ENCODE data around the gene COL5A1.
"Not testable (repeated sequence)": the region's sequence is repeated elsewhere in the genome, so short reads cannot be mapped to it uniquely, and the experiment has no call there.

COL5A1 gene

DNA sequence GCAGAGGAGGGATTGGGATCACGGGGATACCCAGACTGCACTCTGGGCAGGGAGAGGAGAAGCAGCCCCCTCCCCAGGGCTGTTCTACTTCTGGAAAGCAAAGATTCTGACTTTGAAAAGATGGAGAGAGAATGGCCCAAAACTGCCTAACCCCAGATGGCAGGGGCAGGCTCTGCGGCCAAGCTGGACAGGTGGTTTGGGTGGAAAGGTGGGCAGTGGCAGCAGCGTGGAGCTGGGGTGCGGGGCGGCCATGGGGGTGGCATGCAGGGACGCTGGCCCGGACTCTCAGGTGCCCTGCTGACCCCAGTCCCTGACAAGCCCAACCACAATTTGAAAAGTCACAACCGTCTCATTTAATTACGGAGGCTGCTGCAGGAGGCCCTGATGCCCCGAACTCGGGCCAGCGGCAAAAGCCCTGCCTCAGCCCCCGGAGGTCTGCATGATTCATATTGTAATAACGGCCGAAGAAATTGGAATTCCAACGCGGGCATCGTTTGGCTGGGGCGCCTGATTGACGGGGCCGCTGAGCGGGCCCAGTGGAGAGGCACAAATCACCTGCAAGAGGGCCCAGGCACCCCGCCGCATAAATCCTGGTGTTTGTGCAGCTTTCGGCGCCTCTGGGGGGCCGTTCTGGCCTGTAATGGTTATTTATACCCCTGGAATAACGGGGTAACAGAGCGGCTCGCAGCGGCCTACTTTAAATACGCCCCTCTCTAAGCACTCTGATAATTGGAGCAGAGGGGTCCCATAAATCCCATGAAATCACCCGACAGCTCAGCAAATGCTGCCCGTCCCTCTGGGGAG is 197.2 kb downstream of the COL5A1 start:
- no peak for DNase-seq (ENCODE audit: low spot score)

GRCh38 chr9:134839455-134840125 is 198.0 kb downstream of the COL5A1 start:
- no peak for DNase-seq (ENCODE audit: low spot score)

- DNase-seq (ENCODE audit: low spot score), result no peak
Observed at GRCh38 chr9:134840511-134840910, 198.9 kb downstream of the COL5A1 start.

DNA sequence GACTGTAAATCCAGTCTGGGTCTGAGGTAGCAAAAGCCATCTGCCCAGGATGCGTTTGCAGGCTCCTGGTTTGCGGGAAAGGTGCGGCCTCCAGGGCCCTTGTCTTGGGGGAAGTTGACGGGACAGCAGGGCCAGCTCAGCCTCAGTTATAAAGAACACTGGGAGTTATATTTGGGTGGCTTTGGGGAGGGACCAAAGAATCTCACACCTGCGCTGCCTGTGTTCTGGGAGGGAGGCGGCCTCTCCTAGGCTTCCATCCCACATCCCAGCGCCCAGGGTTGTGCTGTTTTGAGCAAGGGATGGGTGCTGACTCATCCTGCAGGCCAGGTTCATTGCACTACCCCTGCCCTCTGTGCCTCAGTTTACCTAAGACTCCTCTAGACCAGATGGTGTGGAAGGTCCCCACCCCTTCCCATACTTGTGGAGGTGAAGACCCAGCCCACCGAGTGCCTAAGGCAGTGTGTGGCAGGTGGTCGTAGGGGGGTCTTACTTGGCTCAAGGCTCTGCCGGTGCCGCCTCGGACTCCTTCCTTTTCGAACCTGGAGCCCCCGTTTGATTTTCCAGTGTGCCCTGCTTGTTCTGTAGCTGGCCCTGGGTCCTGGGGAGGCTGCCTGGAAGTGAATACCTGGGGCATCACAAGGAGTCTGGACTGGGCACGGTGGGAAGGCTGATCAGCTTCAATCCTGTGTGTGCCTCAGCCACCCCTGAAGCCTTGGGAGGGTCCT is 199.7 kb downstream of the COL5A1 start:
- no peak for DNase-seq (ENCODE audit: low spot score)

DNA sequence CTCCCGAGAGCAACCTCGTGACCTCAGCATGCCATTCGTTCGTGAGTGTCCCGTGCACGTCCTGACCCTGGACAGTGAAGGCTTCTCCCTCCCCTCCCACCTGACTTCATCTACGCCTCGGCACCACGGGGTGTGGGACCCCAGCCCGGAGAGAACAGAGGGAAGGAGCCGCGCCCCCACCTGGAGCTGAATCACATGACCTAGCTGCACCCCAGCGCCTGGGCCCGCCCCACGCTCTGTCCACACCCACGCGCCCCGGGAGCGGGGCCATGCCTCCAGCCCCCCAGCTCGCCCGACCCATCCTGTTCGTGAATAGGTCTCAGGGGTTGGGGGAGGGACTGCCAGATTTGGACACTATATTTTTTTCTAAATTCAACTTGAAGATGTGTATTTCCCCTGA is 200.7 kb downstream of the COL5A1 start:
- DNase-seq (ENCODE audit: low spot score), result no peak

DNA sequence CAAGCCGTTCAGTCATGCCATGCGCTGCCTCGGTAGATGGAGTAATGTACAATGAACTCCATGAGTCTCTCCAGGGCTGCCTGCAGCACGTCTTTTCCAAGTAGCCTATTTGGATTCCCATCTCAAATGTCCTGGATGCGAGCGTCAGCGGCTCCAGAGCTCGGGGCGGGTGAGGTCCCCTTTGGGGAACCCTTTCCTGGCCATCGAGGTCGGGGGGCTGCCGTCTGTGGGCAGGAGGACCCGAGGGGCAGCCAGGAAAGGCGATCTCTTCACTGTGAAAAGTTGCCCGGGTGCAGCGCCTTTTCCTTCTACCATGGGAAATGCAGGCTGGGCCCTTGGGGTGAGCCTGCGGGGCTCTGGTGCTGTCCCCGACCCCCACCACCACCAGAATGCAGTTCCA is 202.1 kb downstream of the COL5A1 start:
- DNase-seq (ENCODE audit: low spot score), result no peak

GRCh38 chr9:134844821-134845220 is 203.2 kb downstream of the COL5A1 start:
- no peak for DNase-seq (ENCODE audit: low spot score)

DNA sequence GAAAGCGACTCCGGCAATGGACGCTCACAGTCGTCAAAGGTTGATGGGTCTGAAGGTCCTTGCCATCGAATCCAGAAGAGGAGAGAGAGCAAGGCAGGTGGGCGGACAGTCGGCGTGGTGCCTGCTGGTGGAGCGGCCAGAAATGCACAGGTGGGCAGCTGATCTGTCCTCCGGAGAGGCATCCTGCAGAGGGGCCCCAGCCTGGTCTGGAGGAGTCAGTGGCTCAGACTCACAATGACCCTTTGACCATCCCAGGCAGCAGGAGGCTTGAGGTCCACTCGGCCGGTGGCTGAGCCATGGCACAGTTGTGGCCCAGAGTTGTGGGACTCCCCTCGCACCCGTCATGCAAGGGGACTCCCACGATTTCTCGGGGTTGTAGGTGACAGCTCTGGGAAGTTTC is 204.6 kb downstream of the COL5A1 start:
- no peak for DNase-seq (ENCODE audit: low spot score)

DNA sequence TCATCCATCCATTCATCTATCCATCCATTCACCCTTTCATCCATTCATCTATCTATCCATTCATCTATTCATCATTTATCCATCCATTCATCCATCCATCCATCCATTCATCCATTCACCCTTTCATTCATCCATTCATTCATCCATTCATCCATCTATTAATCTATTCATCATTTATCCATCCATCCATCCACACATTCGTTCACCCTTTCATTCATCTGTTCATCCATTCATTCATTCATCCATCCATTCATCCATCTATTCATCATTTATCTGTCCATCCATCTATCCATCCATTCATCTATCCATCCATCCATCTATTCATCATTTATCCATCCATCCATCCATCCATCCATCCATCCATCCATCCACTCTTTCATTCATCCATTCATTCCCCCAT is 205.1 kb downstream of the COL5A1 start:
- no peak for DNase-seq (ENCODE audit: low spot score)

DNA sequence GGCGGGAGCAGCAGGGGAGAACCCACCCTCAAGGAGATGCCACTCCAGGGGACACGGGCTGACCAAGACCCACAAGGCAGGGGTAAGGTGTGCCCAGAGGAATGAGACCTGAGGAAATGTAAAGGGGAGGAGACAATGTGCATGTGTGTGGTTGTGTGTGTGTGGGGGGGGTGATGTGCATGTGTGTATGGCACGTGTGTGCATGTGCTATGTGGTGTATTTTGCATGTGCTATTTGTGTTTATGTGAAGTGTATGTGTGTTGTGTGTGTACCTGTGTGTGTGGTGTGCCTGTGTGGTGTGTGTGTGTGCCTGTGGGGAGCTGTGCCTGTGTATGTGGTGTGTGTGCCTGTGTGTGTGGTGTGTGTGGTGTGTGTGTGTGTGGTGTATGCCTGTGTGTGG is 205.5 kb downstream of the COL5A1 start:
- DNase-seq (ENCODE audit: low spot score), result no peak

- no peak for DNase-seq (ENCODE audit: low spot score)
Observed at GRCh38 chr9:134847752-134848432, 206.3 kb downstream of the COL5A1 start.

DNA sequence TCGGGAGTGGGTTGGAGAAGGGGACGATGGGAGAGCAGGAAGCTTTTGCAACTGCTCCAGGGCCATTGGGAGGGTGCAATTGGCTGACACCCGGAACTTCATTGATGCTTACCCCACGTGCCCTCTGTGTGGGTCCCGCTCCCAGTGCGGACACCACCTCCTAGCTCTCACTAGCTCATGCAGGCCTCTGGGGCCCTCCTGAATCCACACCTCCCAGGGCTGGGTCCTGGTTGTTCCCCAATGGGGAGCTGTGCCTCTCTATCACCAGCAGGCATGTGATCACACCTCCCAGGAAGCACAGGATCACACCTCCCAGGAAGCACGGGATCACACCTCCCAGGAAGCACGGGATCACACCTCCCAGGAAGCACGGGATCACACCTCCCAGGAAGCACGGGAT is 206.9 kb downstream of the COL5A1 start:
- no peak for DNase-seq (ENCODE audit: low spot score)

DNA sequence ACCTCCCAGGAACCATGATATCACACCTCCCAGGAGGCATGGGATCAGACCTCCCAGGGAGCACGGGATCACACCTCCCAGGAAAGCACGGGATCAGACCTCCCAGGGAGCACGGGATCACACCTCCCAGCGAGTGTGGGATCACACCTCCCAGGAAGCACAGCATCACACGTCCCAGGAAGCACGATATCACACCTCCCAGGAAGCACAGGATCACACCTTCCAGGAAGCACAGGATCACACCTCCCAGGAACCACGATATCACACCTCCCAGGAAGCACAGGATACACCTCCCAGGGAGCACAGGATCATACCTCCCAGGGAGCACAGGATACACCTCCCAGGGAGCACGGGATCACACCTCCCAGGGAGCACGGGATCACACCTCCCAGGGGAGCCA is 209.0 kb downstream of the COL5A1 start:
- no peak for DNase-seq (ENCODE audit: low spot score)

- no peak for DNase-seq (ENCODE audit: low spot score)
Observed at GRCh38 chr9:134851020-134851419, 209.4 kb downstream of the COL5A1 start.

DNA sequence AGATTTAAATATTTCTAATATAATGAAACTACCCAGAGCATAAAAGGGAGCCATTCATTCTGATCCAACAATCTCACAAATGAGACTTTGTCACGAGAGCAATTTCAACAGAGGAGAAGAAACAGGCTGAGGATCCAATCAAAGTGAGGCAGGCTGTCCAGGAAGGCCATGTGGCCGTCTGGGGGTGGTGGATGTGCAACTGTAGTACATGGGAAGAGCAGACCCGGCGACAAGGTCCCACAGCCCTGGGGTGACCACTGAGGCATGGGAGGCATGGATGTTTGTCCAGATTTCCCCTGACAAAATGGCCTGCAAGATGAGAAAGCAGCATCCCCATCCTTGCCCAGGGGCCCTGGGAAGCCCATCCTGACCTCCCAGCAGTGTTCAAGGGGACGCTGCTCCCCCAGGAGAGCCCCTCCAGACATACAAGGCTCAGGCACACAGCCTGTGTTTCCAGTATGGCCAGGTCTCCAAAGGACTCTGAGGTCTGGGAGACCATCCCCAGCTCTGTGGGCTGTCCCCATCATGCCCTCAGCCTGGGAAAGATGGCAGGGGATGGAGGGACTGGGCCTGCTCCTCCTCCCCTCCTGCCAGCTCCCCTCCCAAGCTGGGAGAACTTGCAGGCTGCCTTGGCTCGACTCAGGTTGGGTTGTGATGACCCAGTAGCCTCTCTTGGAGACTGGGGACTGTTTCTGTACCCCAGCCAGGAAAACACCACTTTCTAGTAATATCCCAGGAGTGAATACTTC is 211.5 kb downstream of the COL5A1 start:
- no peak for DNase-seq (ENCODE audit: low spot score)

- DNase-seq (ENCODE audit: low spot score), result no peak
Observed at GRCh38 chr9:134853893-134854292, 212.3 kb downstream of the COL5A1 start.

GRCh38 chr9:134854541-134854981 is 213.0 kb downstream of the COL5A1 start:
- no peak for DNase-seq (ENCODE audit: low spot score)

DNA sequence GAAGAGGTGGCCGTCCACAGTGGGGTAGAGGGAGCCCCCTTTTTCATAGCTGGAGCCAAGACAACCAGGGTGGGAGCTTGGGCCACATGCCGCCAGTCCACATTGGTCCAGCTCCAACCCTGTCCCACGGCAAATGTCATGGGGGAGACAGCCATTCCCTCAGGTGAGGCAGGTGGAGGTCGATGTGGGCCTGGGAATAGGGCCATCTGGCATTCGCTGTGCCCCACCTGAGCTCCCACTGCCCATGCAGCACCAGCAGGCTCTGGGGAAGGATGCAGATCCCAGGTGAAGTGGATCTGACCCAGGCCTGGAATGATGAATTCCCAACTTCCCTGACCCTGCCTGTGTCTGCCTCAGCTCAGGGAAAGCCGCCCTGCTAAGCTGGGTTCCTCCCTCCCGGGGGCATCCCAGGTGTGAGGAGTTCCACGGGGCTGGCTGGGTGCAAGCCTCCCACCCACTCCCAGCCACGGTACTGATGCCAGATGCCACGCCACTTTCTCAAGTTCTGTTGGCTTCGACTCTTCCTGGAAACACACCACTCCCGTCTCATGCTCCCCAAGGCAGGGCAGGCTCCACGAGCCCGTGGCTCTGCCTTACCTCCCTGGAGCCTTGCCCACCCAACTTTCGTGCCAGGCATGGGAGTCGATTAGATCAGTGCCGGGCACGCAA is 213.8 kb downstream of the COL5A1 start:
- no peak for DNase-seq (ENCODE audit: low spot score)

GRCh38 chr9:134855900-134856377 is 214.3 kb downstream of the COL5A1 start:
- DNase-seq (ENCODE audit: low spot score), result no peak

- not testable (repeated sequence) for DNase-seq (ENCODE audit: low spot score)
Observed at GRCh38 chr9:134857451-134857850, 215.8 kb downstream of the COL5A1 start.

Data from hematopoietic multipotent progenitor cell treated with erythropoietin and hydrocortisone succinate and interleukin-3 and kit ligand, for 17 days (in vitro differentiated cells).